ENCODE results near the gene CNOT6L.

Gene CNOT6L

GRCh38 chr4:77712675-77713074 is 106.5 kb downstream of the CNOT6L start:
- in situ Hi-C loops (cut with HindIII; ENCODE audit: low sequenced_read_pairs) = no loop called here
- no peak for TF ChIP-seq CTCF (IDR thresholded peaks at IDR 0.05; ENCODE audit: low read depth, low read length, missing control alignments)
- H3K4me3 ChIP-seq (ENCODE audit: low read depth, low read length) = no peak overlapping the region
- no peak for DNase-seq (ENCODE audit: low read depth)

GRCh38 chr4:77711469-77711868 is 107.7 kb downstream of the CNOT6L start:
- no peak overlapping the region for H3K4me3 ChIP-seq (ENCODE audit: low read depth, low read length)
- TF ChIP-seq CTCF (IDR thresholded peaks at IDR 0.05; ENCODE audit: low read depth, low read length, missing control alignments) = no peak
- in situ Hi-C loops (cut with HindIII; ENCODE audit: low sequenced_read_pairs) = no loop called here
- no peak for DNase-seq (ENCODE audit: low read depth)

- no peak for TF ChIP-seq CTCF (IDR thresholded peaks at IDR 0.05; ENCODE audit: low read depth, low read length, missing control alignments)
- in situ Hi-C loops (cut with HindIII; ENCODE audit: low sequenced_read_pairs) = no loop called here
- DNase-seq (ENCODE audit: low read depth) = no peak
- no peak overlapping the region for H3K4me3 ChIP-seq (ENCODE audit: low read depth, low read length)
These were observed 108.5 kb downstream of the CNOT6L start for GRCh38 chr4:77710684-77711083.

- in situ Hi-C loops (cut with HindIII; ENCODE audit: low sequenced_read_pairs) = no loop called here
- no peak for DNase-seq (ENCODE audit: low read depth)
- H3K4me3 ChIP-seq (ENCODE audit: low read depth, low read length) = no peak overlapping the region
- TF ChIP-seq CTCF (IDR thresholded peaks at IDR 0.05; ENCODE audit: low read depth, low read length, missing control alignments) = no peak
These were observed 109.1 kb downstream of the CNOT6L start for GRCh38 chr4:77710059-77710458.

GRCh38 chr4:77706717-77707116 is 112.5 kb downstream of the CNOT6L start:
- no peak overlapping the region for H3K4me3 ChIP-seq (ENCODE audit: low read depth, low read length)
- no peak for TF ChIP-seq CTCF (IDR thresholded peaks at IDR 0.05; ENCODE audit: low read depth, low read length, missing control alignments)
- DNase-seq (ENCODE audit: low read depth) = no peak
- in situ Hi-C loops (cut with HindIII; ENCODE audit: low sequenced_read_pairs) = no loop called here

- no peak overlapping the region for H3K4me3 ChIP-seq (ENCODE audit: low read depth, low read length)
- no peak for DNase-seq (ENCODE audit: low read depth)
- in situ Hi-C loops (cut with HindIII; ENCODE audit: low sequenced_read_pairs) = no loop called here
- no peak for TF ChIP-seq CTCF (IDR thresholded peaks at IDR 0.05; ENCODE audit: low read depth, low read length, missing control alignments)
These were observed 115.5 kb downstream of the CNOT6L start for GRCh38 chr4:77703666-77704065.

GRCh38 chr4:77701121-77701520 is 118.0 kb downstream of the CNOT6L start:
- no peak overlapping the region for H3K4me3 ChIP-seq (ENCODE audit: low read depth, low read length)
- in situ Hi-C loops (cut with HindIII; ENCODE audit: low sequenced_read_pairs) = no loop called here
- DNase-seq (ENCODE audit: low read depth) = no peak
- TF ChIP-seq CTCF (IDR thresholded peaks at IDR 0.05; ENCODE audit: low read depth, low read length, missing control alignments) = no peak
